ENCODE results near the gene NRG2. TPM values are rescaled to one million over a fixed set of nuclear protein-coding genes. Genes with fewer than 3 reads are reported as not detected.

The NRG2 gene
- total and polyA plus RNA-seq, 2 donors (not counting 3 experiments of a cell fraction or from before 2014, with no cell fraction given): 0.26 to 0.42 TPM

DNA sequence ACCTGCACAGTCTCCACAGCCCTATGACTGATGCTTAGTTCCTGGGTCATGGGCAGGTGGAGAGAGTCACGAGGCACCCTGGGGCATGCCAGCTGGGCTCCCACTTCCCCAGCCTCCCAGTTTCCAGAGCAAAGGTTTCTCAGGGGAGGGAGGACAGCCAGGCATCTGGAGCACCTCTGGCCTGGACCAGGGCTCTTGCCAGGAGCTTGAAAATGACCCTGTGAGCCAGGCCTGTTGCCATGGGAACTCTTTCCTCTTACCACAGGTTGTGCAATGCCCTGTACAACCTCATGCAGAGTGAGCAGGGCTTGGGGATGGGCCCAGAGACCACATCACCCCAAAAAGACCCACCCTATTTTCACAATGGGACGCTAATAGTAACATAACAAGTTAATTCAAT lies 134.3 kb downstream of the NRG2 start:
- no peaks in the 10 kb centered on the region for H3K36me3 ChIP-seq (ENCODE audit: control insufficient read depth in 2 of 2, extremely low read depth in 1 of 2, insufficient read depth in 2 of 2, low read length in 2 of 2)
- H3K4me1 ChIP-seq (ENCODE audit: control insufficient read depth, extremely low read depth, insufficient read depth, low read length): no peaks in the 10 kb centered on the region
- intact Hi-C loops (cut with micrococcal nuclease) (no loop called here), dilution Hi-C loops (cut with MboI; ENCODE audit: extremely low pct_ligation_motif_present, low sequenced_read_pairs) (no loop called here)
- H3K4me3 ChIP-seq (replicated peaks in 1 of 3; ENCODE audit: insufficient read depth in 1 of 3, low read depth in 1 of 3, low read length in 3 of 3): no peak overlapping the region
- no peaks in the 10 kb centered on the region for H4K20me1 ChIP-seq (replicated peaks; ENCODE audit: control insufficient read depth, extremely low read depth, insufficient read depth, low read length)
- no peaks in the 10 kb centered on the region for H3K9me1 ChIP-seq (replicated peaks; ENCODE audit: control insufficient read depth, extremely low read depth, insufficient read depth, low read length)
- BruUV-seq (replicated peaks): no TSS peak
- H3K9ac ChIP-seq (replicated peaks; ENCODE audit: extremely low read depth, insufficient read depth, low read length): no peak overlapping the region
- H3K27me3 ChIP-seq (ENCODE audit: control insufficient read depth in 2 of 2, insufficient read depth in 2 of 2, low read length in 2 of 2): peaks cover 33 to 35% of the 10 kb centered on the region in 2 experiments
- DNase-seq (ENCODE audit: low read depth, low spot score) (no peak), FAIRE-seq (no peak)
- no peak overlapping the region for H3K4me2 ChIP-seq (ENCODE audit: insufficient read depth, low read length)
- no peaks in the 10 kb centered on the region for H3K79me2 ChIP-seq (ENCODE audit: control insufficient read depth, insufficient read depth, low read length)
- H3K9me3 ChIP-seq (replicated peaks; ENCODE audit: control insufficient read depth, insufficient read depth, low read length): no peaks in the 10 kb centered on the region
- POLR2A ChIA-PET: no interaction called here
- TF ChIP-seq EZH2 (IDR thresholded peaks at IDR 0.05; ENCODE audit: borderline replicate concordance, low read depth, low read length, severe bottlenecking) (no peak), POLR2AphosphoS5 (IDR thresholded peaks at IDR 0.05; ENCODE audit: insufficient read depth, low read depth, low read length) (no peak)
- TF ChIP-seq, protein P1, sequence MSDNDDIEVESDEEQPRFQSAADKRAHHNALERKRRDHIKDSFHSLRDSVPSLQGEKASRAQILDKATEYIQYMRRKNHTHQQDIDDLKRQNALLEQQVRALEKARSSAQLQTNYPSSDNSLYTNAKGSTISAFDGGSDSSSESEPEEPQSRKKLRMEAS (IDR thresholded peaks at IDR 0.05; ENCODE audit: insufficient read depth, insufficient read length): no peak
- H2AFZ ChIP-seq (ENCODE audit: low read depth, low read length): no peak overlapping the region
- CTCF ChIA-PET: no interaction called here
- no peak overlapping the region for H3K27ac ChIP-seq (ENCODE audit: insufficient read depth, low read depth, low read length)

GRCh38 chr5:139906661-139907060 lies 136.4 kb downstream of the NRG2 start:
- FAIRE-seq (no peak), DNase-seq (ENCODE audit: low read depth, low spot score) (no peak)
- Histone ChIP-seq H3K9ac (replicated peaks; ENCODE audit: extremely low read depth, insufficient read depth, low read length) (no peak overlapping the region), H3K4me1 (ENCODE audit: control insufficient read depth, extremely low read depth, insufficient read depth, low read length) (no peaks in the 10 kb centered on the region), H2AFZ (ENCODE audit: low read depth, low read length) (no peak overlapping the region), H3K79me2 (ENCODE audit: control insufficient read depth, insufficient read depth, low read length) (no peaks in the 10 kb centered on the region), H3K4me3 (replicated peaks in 1 of 3; ENCODE audit: insufficient read depth in 1 of 3, low read depth in 1 of 3, low read length in 3 of 3) (no peak overlapping the region), H4K20me1 (replicated peaks; ENCODE audit: control insufficient read depth, extremely low read depth, insufficient read depth, low read length) (no peaks in the 10 kb centered on the region), H3K27ac (ENCODE audit: insufficient read depth, low read depth, low read length) (no peak overlapping the region), H3K27me3 (ENCODE audit: control insufficient read depth in 2 of 2, insufficient read depth in 2 of 2, low read length in 2 of 2) (peaks cover 54 to 55% of the 10 kb centered on the region in 2 experiments), H3K36me3 (ENCODE audit: control insufficient read depth in 2 of 2, extremely low read depth in 1 of 2, insufficient read depth in 2 of 2, low read length in 2 of 2) (no peaks in the 10 kb centered on the region), H3K4me2 (ENCODE audit: insufficient read depth, low read length) (no peak overlapping the region), H3K9me1 (replicated peaks; ENCODE audit: control insufficient read depth, extremely low read depth, insufficient read depth, low read length) (no peaks in the 10 kb centered on the region), H3K9me3 (replicated peaks; ENCODE audit: control insufficient read depth, insufficient read depth, low read length) (no peaks in the 10 kb centered on the region)
- BruUV-seq (replicated peaks): no TSS peak
- ChIA-PET POLR2A (no interaction called here), CTCF (interaction anchor here (1.0 kb wide), 1 partner anchor 13 kb away, joined by 3 read pairs; no protein-coding TSS in a partner anchor)
- intact Hi-C loops (cut with micrococcal nuclease): no loop called here
- TF ChIP-seq, protein P2, sequence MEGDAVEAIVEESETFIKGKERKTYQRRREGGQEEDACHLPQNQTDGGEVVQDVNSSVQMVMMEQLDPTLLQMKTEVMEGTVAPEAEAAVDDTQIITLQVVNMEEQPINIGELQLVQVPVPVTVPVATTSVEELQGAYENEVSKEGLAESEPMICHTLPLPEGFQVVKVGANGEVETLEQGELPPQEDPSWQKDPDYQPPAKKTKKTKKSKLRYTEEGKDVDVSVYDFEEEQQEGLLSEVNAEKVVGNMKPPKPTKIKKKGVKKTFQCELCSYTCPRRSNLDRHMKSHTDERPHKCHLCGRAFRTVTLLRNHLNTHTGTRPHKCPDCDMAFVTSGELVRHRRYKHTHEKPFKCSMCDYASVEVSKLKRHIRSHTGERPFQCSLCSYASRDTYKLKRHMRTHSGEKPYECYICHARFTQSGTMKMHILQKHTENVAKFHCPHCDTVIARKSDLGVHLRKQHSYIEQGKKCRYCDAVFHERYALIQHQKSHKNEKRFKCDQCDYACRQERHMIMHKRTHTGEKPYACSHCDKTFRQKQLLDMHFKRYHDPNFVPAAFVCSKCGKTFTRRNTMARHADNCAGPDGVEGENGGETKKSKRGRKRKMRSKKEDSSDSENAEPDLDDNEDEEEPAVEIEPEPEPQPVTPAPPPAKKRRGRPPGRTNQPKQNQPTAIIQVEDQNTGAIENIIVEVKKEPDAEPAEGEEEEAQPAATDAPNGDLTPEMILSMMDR (IDR thresholded peaks at IDR 0.05; ENCODE audit: extremely low read depth in 1 of 2, insufficient read depth in 1 of 2, low read depth in 1 of 2, low read length in 2 of 2): no peak
- TF ChIP-seq POLR2AphosphoS5 (IDR thresholded peaks at IDR 0.05; ENCODE audit: insufficient read depth, low read depth, low read length): no peak
- no peak for TF ChIP-seq GATA2 (IDR thresholded peaks at IDR 0.05; ENCODE audit: insufficient read depth, insufficient read length, low read depth, low read length)
- peak; percentile 41 for TF ChIP-seq EZH2 (IDR thresholded peaks at IDR 0.05; ENCODE audit: borderline replicate concordance, low read depth, low read length, severe bottlenecking)
- TF ChIP-seq POLR2A (IDR thresholded peaks at IDR 0.05; ENCODE audit: low read depth, low read length): no peak
- TF ChIP-seq JUN (IDR thresholded peaks at IDR 0.05; ENCODE audit: borderline replicate concordance, insufficient read depth, insufficient read length, low read depth): no peak
- TF ChIP-seq MYC (IDR thresholded peaks at IDR 0.05; ENCODE audit: low read depth, low read length): no peak
- TF ChIP-seq, protein P1 (IDR thresholded peaks at IDR 0.05; ENCODE audit: insufficient read depth, insufficient read length): no peak
- TF ChIP-seq FOS (IDR thresholded peaks at IDR 0.05; ENCODE audit: borderline replicate concordance, insufficient read depth, low read length): no peak
- dilution Hi-C loops (cut with MboI; ENCODE audit: extremely low pct_ligation_motif_present, low sequenced_read_pairs): no loop called here

Data from endothelial cell of umbilical vein (primary cell).